Kidney epithelial cell (primary cell): Measurements from ENCODE around the gene MAP3K1. TPM values are rescaled to one million over a fixed set of nuclear protein-coding genes. Genes with fewer than 3 reads are reported as not detected.

ENCODE experiments used
- DNase-seq: peaks from one replicate; pipeline ENCODE4 v3.0.0-alpha.2; 2010; ENCODE audit warnings: low read depth
- H3K27me3 ChIP-seq: 2 replicates; pipeline ENCODE4 v1.6.0; 2011; ENCODE audit warnings: low read length; ENCODE audit not compliant: control insufficient read depth, insufficient read depth
- H3K36me3 ChIP-seq: 2 replicates; pipeline ENCODE4 v1.5.1; 2011; ENCODE audit warnings: low read length; ENCODE audit not compliant: control insufficient read depth, insufficient read depth
- H3K4me3 ChIP-seq: 2 replicates; pipeline ENCODE4 v1.5.1; 2011; ENCODE audit warnings: low read depth, mild to moderate bottlenecking, control low read depth, low read length
- CTCF ChIP-seq: IDR thresholded peaks from 2 replicates; pipeline ENCODE4 v1.5.1; 2011; ENCODE audit warnings: mild to moderate bottlenecking, moderate library complexity, low read length, control low read depth, inconsistent platforms; ENCODE audit not compliant: insufficient read depth, poor library complexity, severe bottlenecking
- total RNA-seq: library from RNA; depleted of rRNA; stranded (reverse); fragments of >200 nt; gene quantifications from 2 replicates; pipeline ENCODE4 v1.2.3, GENCODE V29; 2015

The MAP3K1 gene
- total RNA-seq, 1 donor from 2014 or later: 21.3 TPM

DNA sequence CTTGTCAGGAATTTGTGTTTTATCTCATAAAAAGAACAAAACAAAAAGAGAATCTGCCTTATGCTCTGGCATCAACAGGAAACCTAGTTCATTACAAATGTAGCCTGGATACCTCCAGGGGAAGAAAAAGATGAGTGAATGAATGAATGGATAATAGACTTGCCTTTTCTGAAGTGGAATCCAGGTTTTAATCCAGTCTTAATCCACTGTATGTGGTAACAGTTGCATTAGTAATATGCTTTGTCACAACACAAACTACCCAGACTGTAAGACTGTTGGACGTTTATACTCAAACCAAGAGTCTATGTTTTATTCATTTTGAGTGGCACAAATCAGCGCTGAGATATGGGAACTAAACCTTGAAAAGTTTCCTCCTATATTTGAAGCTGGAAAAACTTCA, 32.1 kb upstream of the MAP3K1 start:
- TF ChIP-seq CTCF: no peak
- no peaks in the 10 kb centered on the region for H3K27me3 ChIP-seq
- H3K4me3 ChIP-seq: no peak overlapping the region
- no peak for DNase-seq
- no peaks in the 10 kb centered on the region for H3K36me3 ChIP-seq

DNA sequence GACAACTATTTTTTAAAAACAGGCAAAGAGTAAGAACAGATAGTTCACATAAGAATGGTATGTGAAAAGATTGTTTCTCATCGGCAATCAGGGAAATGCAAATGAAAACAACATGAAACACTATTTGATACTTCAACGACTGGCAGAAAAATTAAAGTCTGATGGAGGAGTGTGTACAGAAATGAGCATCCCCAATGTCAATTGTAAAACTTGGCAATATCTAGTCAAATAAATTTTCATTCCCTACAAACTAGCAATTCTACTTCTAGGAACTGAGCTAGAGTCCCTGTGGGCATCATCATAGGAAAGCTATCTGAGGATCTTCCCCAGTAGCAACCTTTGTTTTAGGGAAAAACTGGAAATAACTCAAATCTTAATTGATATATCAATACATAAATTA, 29.0 kb upstream of the MAP3K1 start:
- DNase-seq: no peak
- TF ChIP-seq CTCF: no peak
- no peak overlapping the region for H3K4me3 ChIP-seq
- H3K36me3 ChIP-seq: no peaks in the 10 kb centered on the region
- no peaks in the 10 kb centered on the region for H3K27me3 ChIP-seq

GRCh38 chr5:56791396-56791795, 24.0 kb upstream of the MAP3K1 start:
- no peak overlapping the region for H3K4me3 ChIP-seq
- no peak for TF ChIP-seq CTCF
- no peaks in the 10 kb centered on the region for H3K27me3 ChIP-seq
- DNase-seq: no peak
- H3K36me3 ChIP-seq: no peaks in the 10 kb centered on the region

- no peak for TF ChIP-seq CTCF
- no peaks in the 10 kb centered on the region for H3K36me3 ChIP-seq
- DNase-seq: no peak
- H3K27me3 ChIP-seq: no peaks in the 10 kb centered on the region
- H3K4me3 ChIP-seq: no peak overlapping the region
Measured at GRCh38 chr5:56798521-56798920, 16.8 kb upstream of the MAP3K1 start.

DNA sequence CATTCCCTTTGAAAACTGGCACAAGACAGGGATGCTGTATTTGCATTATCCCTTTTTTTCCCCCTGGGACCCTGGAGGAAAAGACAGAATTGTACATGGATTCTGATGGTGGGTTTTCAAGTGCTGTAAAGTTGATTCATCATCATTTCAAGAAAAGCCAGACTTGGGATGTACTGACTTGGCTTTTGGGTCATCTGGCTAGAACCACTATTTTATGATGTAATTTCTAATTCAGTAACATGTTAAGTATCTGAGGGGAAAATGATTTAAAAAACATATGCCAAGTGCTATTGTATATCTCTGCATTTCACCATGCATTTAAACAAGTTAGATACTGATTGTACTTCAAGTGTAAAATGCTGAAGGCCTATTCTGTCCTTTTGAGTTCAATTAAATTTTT, 15.2 kb upstream of the MAP3K1 start:
- H3K36me3 ChIP-seq: no peaks in the 10 kb centered on the region
- H3K27me3 ChIP-seq: no peaks in the 10 kb centered on the region
- H3K4me3 ChIP-seq: no peak overlapping the region
- no peak for TF ChIP-seq CTCF
- DNase-seq: no peak

DNA sequence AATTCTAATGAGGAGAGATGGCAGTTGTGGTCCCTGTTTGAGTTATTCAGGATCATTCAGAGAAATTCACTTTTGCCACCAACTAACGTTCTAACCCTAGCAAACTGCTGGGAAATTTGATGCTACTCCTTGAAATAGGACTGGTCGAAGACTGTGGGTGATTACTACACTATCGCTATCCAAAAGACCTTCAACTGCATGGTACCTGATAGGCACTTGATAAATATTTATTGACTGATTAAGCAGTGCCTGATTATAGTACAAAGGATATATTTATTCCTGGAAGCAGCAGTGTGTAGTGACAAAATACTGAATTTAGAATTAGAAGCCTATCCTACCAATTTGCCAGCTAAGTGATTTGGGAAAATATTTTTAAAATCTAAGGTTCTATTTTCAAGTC, 14.1 kb upstream of the MAP3K1 start:
- Histone ChIP-seq H3K27me3 (no peaks in the 10 kb centered on the region), H3K4me3 (no peak overlapping the region), H3K36me3 (no peaks in the 10 kb centered on the region)
- DNase-seq: no peak
- TF ChIP-seq CTCF: no peak
